GM19351 (cell line): ENCODE results near the gene AIPL1.
"Not testable (repeated sequence)": the region's sequence is repeated elsewhere in the genome, so short reads cannot be mapped to it uniquely, and the experiment has no call there.

Experiments
- ATAC-seq: cut with Tn5 transposase; IDR thresholded peaks from one replicate; pipeline ENCODE4 v1.9.1; 2021; ENCODE audit warnings: mild to moderate bottlenecking, moderate library complexity; ENCODE audit not compliant: unreplicated experiment

AIPL1 gene

GRCh38 chr17:6435051-6435450 is at the start of gene AIPL1:
AIPL1 (minus strand) TSS chr17:6435121; CDS start chr17:6435104, 17 bp downstream.
- ATAC-seq: no peak

GRCh38 chr17:6483507-6483906 is 48.6 kb upstream of the AIPL1 start:
- no peak for ATAC-seq

DNA sequence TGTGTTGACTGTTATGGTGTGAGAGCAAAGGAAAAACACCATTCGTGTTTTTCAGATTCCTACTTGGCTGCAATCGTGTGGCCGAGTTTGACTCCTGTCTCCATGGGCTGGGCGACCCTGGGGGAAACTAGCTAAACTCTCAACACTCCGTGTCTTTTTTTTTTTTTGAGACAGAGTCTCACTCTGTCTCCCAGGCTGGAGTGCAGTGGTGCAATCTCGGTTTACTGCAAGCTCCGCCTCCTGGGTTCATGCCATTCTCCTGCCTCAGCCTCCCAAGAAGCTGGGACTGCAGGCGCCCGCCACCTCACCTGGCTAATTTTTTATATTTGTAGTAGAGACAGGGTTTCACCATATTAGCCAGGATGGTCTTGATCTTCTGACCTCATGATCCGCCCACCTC is 47.9 kb upstream of the AIPL1 start:
- not testable (repeated sequence) for ATAC-seq

GRCh38 chr17:6482105-6482455 is 47.2 kb upstream of the AIPL1 start:
- ATAC-seq: no peak

DNA sequence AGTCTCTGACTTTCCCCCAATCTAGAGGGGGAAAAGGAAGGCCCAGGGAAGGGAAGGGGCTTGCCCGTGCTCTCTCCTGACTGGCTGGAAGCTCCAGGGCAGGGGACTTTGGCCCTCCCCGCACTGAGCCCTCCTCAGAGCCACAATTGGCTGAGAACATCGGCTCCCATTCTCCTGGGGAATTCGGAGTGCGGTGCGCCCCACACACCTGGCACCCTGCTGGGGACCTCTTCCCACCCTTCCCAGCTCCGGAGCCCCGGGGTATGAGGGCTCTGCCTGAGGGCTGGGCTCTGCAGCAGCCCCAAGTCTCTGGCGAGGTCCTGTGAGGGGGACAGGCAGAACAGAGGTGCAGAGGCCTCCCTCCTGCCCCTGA is 45.4 kb upstream of the AIPL1 start:
- no peak for ATAC-seq

DNA sequence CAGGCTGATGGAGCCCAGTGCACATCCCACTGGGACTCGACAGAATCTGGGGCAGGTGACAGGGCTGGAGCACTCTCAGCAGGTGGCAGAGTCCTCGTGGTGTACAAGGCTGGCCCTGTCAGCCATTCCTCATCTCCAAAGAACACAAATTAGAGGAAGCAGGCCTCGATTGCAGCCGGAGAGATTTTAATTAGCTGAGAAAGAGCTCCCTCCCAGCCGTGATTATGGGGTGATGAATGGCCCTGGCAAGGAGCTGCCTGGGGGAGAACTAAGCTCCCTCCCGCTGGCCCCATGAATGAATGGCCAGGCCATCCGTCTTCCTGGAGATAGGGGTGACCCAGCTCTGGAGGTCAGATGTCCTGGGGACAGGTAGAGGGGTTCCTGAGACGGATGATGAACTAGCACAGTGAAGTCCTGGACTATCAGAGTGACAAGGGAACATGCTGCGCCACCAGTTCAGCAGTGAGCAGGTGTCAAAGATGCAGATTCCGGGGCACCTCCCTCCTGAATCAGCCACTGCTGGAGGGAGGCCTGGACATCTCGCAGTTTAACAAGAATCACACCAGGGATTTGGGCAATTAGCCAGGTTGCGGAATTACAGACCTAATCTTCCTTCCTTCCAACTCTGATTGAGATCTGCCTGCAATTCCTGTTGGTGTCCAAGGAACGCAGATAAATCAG is 44.8 kb upstream of the AIPL1 start:
- no peak for ATAC-seq

GRCh38 chr17:6478486-6478885 is 43.6 kb upstream of the AIPL1 start:
- ATAC-seq: no peak

GRCh38 chr17:6477831-6478383 is 43.0 kb upstream of the AIPL1 start:
- ATAC-seq: no peak

- no peak for ATAC-seq
These were observed 41.9 kb upstream of the AIPL1 start for GRCh38 chr17:6476810-6477179.

- no peak for ATAC-seq
These were observed 41.3 kb upstream of the AIPL1 start for GRCh38 chr17:6476076-6476809.

- no peak for ATAC-seq
These were observed 40.5 kb upstream of the AIPL1 start for GRCh38 chr17:6475411-6475810.

GRCh38 chr17:6474906-6475305 is 40.0 kb upstream of the AIPL1 start:
- ATAC-seq: no peak

GRCh38 chr17:6474376-6474775 is 39.5 kb upstream of the AIPL1 start:
- ATAC-seq: no peak

GRCh38 chr17:6473128-6473767 is 38.3 kb upstream of the AIPL1 start:
- no peak for ATAC-seq

DNA sequence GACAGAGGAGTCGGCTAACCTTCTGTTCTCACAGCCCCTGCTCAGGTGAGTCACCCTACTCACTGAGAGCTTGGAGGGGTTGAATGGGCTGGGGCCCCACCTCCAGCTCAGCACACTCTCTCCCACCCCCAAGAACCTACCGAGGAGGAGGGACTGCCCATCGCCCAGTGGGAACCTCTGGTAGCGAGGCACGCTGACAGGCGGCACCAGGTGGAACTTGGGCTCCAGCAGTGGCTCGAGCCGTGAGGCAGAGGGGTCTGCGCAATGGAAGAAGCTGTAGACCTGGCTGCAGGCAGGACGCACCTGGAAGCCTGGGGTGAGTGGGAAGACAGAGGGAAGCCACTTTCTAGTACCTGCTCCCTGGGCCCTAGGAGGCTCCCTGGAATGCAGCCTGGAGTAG is 37.6 kb upstream of the AIPL1 start:
- ATAC-seq: no peak

GRCh38 chr17:6471531-6472465 is 36.9 kb upstream of the AIPL1 start:
- no peak for ATAC-seq

DNA sequence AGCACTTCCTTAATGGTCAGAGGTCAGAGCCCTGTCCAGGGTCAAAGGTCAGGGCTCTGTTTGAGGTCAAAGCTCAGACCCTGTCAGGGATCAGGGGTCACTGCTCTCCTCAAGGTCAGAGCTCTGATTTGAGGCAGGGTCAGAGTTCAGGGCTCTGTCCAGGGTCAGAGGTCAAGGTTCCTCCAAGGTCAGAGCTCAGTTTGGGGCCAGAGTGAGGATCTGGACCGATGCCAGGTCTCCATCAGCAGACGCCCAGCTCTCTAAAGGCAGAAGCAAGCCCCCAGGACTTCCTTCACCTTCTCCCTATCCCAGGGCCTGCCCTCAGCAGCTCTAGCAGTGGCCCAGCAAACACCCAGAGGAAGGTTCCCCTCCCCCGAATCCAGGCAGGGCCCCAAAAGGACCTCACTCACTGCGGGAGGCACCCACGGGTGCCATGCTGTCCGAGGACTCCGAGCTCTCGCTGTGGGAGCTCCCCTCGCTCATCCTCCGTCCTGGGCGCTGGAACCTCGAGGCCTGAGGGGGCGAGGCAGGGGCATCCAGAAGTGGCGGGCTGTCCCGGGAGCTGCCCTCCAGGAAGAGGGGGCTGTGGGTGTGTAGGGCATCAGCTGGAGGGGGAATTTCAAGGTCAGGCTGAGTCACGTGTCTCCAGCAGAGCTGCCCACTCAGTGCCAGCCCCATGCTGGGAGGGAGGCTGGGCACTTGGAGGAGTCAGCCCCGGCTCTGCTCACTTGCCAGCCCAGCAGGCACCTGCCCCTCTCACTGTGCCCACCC is 36.0 kb upstream of the AIPL1 start:
- no peak for ATAC-seq

GRCh38 chr17:6470146-6470718 is 35.3 kb upstream of the AIPL1 start:
- no peak for ATAC-seq

DNA sequence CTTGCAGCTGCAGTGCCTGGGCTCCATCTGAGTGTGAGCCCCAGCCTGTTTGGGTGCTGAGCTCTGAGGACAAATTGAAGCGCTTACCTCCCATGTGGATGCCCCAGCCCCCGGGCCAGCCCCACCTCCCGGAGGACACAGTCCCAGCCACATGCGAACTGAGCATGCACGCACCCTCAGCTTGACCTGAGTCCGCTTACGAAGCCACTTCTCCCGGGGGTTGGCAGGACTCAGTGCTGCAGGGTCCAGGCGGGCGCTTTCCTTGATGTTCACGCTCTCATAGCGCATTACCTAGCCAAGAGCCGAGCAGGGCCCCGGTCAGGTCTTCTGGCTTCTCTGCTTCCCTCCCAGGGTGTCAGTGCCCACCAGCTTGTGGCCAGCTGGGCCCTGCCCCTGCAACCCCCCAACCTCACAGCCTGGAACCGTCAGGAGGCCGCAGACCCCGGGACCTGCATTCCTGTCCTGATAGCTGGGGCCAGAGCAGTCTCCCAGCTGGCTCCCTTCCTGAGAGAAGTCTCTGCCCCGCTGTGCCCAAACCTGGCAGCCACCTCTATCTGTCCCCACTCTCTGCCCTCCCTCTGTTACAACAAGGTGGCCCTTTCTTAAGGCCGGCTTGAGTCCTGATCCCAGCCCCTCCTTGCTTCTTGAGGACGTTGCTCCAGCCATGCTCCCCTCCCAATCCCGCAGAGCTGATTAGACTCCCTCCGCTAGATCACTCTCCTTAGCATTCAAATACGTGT is 33.3 kb upstream of the AIPL1 start:
- no peak for ATAC-seq
